ENCODE measurements around the gene GTF2H2C.
"Not testable (repeated sequence)": the region's sequence is repeated elsewhere in the genome, so short reads cannot be mapped to it uniquely, and the experiment has no call there.

Gene GTF2H2C

DNA sequence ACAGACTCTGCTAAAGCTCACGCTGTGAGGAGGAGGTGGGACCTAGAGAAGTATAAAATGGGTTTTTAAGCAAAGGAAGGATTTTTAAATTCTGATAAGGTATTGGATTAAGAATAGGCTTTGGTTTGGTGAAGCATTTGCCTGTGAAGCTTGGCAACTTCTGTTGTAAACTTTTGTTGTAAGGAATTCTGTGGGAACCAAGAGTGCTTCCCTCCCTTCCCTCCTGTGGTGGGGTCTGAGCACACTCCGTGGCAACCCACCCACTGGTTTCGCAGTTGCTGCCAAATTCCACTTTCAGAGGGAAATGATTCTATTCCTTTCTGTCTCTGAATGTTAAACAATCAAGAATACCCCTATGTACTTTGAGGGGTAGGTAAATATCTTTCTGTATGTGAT, 28.6 kb upstream of the GTF2H2C start:
- TF ChIP-seq POLR2A (IDR thresholded peaks at IDR 0.05; ENCODE audit: low read length) = no peak
- TF ChIP-seq GATA1 (IDR thresholded peaks at IDR 0.05; ENCODE audit: low read depth, low read length) = no peak
- no peak for DNase-seq

DNA sequence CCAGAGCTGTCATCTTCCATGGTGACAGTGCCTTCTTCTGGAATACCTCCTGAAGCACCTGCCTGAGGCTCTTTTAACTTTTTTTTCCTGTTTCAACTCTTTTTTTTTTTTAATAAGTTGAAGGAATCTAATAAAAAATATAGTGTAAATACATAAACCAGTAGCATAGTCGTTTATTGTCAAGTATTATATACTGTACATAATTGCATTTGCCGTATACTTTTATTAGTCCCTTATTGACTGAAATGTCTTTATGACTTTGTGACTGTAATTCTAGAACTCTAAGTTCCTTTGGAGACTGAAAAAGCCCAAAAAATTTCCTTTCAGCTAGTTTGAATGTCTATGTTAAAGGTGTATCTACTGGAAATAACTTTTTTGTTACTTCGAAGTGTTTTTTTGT, 22.1 kb upstream of the GTF2H2C start:
- DNase-seq = not testable (repeated sequence)

DNA sequence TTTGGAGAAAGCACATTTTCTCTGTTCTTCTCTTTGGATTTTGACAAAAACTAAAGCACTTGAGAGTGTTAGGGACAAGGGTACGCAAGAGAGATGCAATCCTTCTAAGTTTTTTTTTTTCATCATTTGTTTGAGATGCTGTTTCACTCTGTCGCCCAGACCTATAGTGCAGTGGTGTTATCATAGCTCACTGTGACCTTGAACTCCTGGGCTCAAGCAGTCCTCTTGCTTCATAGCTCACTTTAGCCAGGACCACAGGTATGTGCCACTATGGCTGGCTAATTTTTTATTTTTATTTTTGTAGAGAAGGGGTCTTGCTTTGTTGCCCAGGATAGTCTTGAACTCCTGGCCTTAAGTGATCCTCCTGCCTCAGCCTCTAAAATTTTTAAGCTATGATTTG, 21.3 kb upstream of the GTF2H2C start:
- DNase-seq = not testable (repeated sequence)

DNA sequence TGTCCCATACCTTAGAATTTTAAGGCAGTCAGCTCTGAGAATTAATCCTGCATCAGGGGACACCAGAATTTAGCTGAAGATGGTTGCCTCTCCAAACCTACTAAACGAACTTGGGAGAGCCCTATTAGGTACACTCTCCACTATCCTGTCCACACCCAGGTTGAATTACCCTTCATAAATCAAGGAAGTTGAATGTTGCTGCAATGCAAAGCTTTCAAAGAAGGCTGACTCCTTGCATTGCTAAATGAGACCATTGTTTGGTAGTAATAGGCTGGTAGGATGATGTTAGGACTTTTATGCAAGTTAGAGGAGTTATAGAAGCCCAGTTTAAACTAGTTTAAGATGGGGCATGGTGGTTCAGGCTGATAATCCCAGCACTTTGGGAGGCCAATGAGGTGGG, 18.6 kb upstream of the GTF2H2C start:
- DNase-seq = not testable (repeated sequence)

DNA sequence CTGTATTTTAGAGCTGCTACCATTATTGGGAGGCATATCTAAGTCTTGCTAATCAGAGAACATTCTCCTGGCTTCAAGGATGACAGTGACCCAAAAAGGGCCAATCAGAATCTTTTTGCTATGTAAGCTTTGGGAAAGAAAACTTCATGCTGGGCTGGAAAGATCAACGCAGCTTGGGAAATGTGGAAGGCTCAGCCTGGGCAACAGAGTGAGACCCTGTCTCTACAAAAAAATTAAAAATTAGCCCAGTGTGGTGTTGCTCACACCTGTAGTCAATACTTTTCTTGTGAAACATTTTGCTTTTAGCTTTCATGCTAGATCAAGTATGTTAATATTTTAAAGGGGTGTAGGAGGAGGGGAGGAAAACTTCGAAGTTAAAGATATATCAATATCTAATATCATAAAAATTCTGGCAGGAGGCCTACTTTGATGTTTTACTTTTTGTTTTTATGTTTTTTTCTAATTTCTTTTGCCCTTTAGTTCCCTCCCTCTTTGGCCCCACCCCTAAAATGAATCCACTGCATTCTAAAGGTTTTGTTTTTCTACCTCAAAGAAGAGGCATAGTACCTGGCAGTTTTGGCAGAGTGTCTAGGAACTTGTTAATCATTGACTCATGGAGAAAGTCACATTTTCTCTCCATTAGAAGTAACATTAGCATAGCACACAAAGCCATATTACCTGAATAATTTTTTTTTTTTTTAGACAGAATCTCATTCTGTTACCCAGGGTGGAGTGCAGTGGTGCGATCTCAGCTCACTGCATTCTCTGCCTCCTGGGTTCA, 17.0 kb upstream of the GTF2H2C start:
- not testable (repeated sequence) for DNase-seq

GRCh38 chr5:69544602-69545001, 15.4 kb upstream of the GTF2H2C start:
- DNase-seq = not testable (repeated sequence)

DNA sequence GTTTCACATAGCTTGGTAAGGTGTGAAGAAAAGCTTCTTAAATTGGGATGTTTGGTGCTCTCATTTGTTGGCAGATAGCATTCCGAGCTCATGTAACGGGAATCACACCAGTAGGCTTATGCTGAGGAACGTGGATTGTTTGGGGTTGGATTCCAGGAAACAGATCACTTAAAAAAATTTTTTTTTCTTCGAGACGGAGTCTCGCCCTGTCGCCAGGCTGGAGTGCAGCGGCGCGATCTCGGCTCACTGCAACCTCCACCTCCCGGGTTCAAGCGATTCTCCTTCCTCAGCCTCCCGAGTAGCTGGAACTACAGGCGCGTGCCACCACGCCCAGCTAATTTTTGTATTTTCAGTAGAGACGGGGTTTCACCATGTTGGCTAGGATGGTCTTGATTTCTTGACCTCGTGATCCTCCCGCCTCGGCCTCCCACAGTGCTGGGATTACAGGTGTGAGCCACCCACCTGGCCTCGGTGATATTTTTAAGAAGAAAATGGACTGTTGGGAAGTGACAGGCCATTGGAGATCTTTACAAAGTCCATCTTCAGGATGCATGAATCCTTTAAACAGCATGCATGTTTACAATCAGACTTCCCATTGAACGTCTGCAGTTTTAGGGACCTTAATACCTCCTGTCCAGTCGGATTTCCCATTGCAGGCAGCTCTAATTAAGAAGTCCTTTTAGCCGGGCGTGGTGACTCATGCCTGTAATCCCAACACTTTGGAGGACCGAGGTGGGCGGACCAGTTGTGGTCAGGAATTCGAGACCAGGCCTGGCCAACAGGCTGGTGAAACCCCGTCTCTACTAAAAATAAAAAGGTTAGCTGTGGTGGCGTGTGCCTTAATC, 818 bp downstream of the GTF2H2C start:
- not testable (repeated sequence) for DNase-seq

DNA sequence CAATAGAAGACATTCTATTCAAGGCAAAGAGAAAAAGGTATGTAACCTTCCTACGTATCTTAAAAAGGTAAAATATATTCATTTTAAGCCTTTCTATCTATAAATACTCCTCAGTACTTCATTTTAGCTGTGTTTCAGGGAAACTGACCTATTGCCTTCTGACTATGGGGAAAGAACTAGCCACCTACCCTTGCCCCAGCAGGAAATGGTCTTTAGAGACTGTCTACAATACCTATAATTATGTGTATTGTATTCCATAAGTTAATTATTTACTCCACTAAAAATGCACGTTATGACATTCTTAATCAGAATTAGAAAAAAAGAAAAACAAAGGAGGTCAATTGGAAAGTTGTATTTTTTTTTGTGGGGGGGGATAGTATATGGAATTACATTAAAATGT, 6.2 kb downstream of the GTF2H2C start:
- DNase-seq = not testable (repeated sequence)

DNA sequence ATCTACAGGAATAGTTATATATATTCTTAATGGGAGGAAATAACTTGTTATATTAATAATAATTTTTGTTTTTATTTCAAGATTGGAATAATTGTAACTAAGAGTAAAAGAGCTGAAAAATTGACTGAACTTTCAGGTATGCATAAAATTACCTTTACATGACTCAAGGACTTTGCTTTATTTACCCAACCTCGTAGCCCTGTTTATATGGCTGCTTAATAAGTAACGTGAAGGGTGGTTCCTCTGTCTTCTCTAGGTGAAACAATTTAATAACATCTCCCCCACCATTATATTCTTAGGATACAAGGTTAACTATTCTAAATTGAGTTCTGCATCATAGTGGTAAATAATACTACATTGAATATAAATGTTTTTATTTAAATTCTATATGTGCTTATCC, 8.1 kb downstream of the GTF2H2C start:
- DNase-seq = not testable (repeated sequence)

DNA sequence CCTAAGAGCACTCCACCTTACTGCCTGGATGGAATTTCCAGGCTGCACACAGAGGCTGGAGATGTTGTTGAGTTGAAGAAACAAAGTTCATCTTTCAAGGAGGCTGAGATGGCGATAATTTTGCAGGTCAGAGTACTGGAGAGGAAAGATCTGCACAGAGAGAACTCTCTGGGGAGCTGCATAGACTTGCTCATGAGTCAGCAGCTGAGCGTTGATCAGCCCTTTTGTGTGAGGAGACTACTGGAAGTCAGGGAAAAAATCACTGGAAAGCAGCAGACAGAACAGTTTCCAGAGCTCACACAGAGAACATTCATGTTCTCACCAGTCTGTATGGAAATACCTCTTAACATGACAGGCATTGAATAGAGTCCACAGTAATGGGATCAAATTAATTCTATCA, 23.4 kb downstream of the GTF2H2C start:
- not testable (repeated sequence) for DNase-seq

DNA sequence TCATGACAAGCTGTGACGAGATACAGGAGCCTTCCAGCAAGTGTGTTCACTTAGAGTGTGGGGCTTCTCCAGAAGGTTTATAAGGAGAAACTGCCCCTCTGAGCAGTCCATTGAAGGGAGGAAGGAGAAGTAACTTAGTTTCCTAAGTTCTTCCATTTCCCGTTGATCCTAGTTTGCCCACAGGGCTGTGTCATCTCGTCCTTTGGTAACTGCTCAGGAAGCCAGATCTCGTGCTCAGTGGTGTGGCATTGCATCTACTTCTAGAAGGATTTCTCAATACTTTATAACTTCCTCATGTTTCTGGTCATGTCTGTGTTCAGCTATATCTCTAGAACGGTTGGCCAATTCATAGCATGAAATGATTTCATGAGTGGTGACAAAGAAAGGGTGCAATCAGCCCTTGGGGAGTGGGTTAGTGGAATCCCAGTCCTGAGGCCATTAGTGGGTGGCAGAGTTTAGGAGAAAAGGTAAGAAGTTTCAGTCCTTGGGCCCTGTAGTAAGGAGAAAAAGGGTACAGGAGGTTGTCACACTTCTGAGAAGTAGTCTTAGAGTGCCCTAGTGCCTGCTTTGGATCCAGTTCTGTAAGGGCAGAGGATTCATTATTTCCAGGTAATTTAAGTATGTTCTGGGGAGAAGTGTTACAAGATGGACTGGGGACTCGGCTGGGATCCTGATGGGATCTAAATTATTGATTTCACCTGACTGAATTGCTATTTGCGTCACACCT, 36.3 kb downstream of the GTF2H2C start:
- not testable (repeated sequence) for DNase-seq

- not testable (repeated sequence) for DNase-seq
Observed at GRCh38 chr5:69601947-69602346, 42.0 kb downstream of the GTF2H2C start.

GRCh38 chr5:69606839-69607238, 46.8 kb downstream of the GTF2H2C start:
- DNase-seq = not testable (repeated sequence)

DNA sequence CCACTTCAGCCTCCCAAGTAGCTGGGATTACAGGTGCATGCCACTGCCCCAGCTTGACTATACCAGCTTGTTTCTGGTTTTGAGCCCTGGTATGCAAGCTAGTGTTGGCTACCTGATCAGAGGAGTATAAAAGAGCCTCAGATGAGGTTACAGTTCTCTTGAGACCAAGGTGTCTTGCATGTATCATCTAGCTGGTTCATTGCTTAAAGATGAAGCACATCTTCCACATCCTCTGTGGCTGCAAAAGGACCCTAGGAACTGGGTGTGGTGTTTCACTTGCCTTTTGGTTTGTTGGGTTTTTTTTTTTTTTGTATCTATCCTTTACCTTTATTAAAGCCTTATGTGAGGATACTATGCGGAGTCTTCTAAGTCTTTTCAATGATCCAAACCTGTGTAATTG, 47.8 kb downstream of the GTF2H2C start:
- not testable (repeated sequence) for DNase-seq

GRCh38 chr5:69608861-69609496, 49.0 kb downstream of the GTF2H2C start:
- not testable (repeated sequence) for DNase-seq

GRCh38 chr5:69614843-69615242, 54.9 kb downstream of the GTF2H2C start:
- DNase-seq = not testable (repeated sequence)

- DNase-seq = not testable (repeated sequence)
Observed at GRCh38 chr5:69631879-69632278, 71.9 kb downstream of the GTF2H2C start.

Measured in erythroblast (primary cell).